ENCODE measurements around the gene PPFIA2.

The PPFIA2 gene

DNA sequence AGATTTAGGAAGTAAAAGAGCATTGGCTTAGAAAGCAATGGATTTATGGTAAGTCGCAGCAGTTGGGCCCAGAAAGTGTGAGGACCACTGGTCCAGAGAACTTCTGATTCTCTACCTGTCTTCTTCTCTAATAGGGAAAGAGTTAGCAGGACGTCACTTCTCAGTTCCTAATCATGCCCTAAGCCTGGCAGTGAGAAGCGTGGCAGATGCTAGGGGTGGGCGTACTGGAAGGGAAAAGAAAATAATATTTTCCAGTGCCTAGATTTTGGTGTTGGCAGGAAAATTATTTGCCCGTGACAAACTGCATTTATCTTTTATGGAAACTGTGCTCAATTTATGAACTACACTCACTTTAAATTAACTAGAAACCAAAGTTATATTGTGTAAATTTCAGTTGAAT is 212.3 kb downstream of the PPFIA2 start:
- H3K36me3 ChIP-seq (ENCODE audit: insufficient read depth, low read length) = no peaks in the 10 kb centered on the region
- no peak overlapping the region for H3K9ac ChIP-seq (ENCODE audit: low read depth, low read length)
- no peaks in the 10 kb centered on the region for H3K27me3 ChIP-seq (ENCODE audit: insufficient read depth, low read length)
- H3K4me1 ChIP-seq (ENCODE audit: insufficient read depth, low read length) = no peaks in the 10 kb centered on the region
- H3K4me3 ChIP-seq (ENCODE audit: low read length) = no peak overlapping the region
- H3K9me3 ChIP-seq (ENCODE audit: insufficient read depth, low read depth, low read length) = no peaks in the 10 kb centered on the region
- H3K27ac ChIP-seq (ENCODE audit: low read depth, low read length) = no peak overlapping the region
- 96% methylated on average over 4 of the region's 5 CpGs for WGBS

- no peaks in the 10 kb centered on the region for H3K4me1 ChIP-seq (ENCODE audit: insufficient read depth, low read length)
- H3K36me3 ChIP-seq (ENCODE audit: insufficient read depth, low read length) = no peaks in the 10 kb centered on the region
- H3K9ac ChIP-seq (ENCODE audit: low read depth, low read length) = no peak overlapping the region
- H3K4me3 ChIP-seq (ENCODE audit: low read length) = no peak overlapping the region
- H3K9me3 ChIP-seq (ENCODE audit: insufficient read depth, low read depth, low read length) = no peaks in the 10 kb centered on the region
- WGBS = 93% methylated on average over 2 of the region's 4 CpGs
- H3K27me3 ChIP-seq (ENCODE audit: insufficient read depth, low read length) = no peaks in the 10 kb centered on the region
- H3K27ac ChIP-seq (ENCODE audit: low read depth, low read length) = no peak overlapping the region
Observed at GRCh38 chr12:81543621-81544139, 215.5 kb downstream of the PPFIA2 start.

DNA sequence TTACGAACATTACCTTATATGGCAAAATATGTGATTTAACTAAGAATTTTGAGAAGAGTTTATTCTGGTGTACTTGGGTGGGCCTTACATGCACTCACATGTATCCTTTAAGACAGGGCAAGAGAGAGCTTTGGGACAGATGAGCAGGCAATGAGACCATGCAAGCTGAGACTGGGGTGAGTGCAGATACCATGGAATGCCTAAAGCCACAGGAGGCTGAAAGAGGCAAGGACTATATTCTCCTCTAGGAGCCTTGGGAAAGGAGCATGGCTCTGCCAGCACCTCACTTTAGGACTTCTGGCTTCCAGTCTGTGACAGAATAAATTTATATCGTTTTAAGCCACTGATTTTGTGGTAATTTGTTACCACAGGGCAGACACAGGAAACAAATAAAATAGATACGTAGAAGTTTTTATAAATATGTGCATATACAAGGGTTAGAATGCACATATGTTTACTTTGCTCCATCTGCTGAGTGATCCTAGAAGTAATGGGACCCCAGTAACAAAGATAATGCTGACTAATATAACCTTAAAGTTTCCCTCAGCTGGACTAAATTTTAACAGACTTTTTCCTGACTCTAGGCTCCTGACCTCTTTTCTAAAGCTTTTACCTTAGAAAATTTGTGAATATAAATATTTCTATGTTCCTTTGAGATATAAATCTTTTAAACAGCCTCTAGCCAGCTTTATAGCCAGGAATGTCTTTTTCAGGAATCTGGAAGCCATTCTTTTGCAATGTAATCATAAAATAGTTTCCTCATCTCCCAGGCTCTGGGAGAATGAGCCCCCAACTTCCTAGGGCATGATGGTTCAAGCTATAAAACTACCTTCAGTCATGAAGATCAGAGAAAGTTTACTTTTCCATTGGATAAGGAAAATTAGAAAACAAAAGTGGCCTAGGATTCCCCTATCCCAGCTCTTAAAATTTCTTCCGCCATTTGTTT is 216.8 kb downstream of the PPFIA2 start:
- WGBS = 96% methylated on average over 4 of the region's 4 CpGs
- H3K36me3 ChIP-seq (ENCODE audit: insufficient read depth, low read length) = no peaks in the 10 kb centered on the region
- H3K9me3 ChIP-seq (ENCODE audit: insufficient read depth, low read depth, low read length) = no peaks in the 10 kb centered on the region
- no peaks in the 10 kb centered on the region for H3K27me3 ChIP-seq (ENCODE audit: insufficient read depth, low read length)
- no peak overlapping the region for H3K27ac ChIP-seq (ENCODE audit: low read depth, low read length)
- no peaks in the 10 kb centered on the region for H3K4me1 ChIP-seq (ENCODE audit: insufficient read depth, low read length)
- no peak overlapping the region for H3K9ac ChIP-seq (ENCODE audit: low read depth, low read length)
- no peak overlapping the region for H3K4me3 ChIP-seq (ENCODE audit: low read length)

- Histone ChIP-seq H3K27ac (ENCODE audit: low read depth, low read length) (no peak overlapping the region), H3K9ac (ENCODE audit: low read depth, low read length) (no peak overlapping the region), H3K36me3 (ENCODE audit: insufficient read depth, low read length) (no peaks in the 10 kb centered on the region), H3K27me3 (ENCODE audit: insufficient read depth, low read length) (no peaks in the 10 kb centered on the region), H3K4me1 (ENCODE audit: insufficient read depth, low read length) (no peaks in the 10 kb centered on the region), H3K4me3 (ENCODE audit: low read length) (no peak overlapping the region), H3K9me3 (ENCODE audit: insufficient read depth, low read depth, low read length) (no peaks in the 10 kb centered on the region)
Observed at GRCh38 chr12:81541121-81541520, 218.0 kb downstream of the PPFIA2 start.

DNA sequence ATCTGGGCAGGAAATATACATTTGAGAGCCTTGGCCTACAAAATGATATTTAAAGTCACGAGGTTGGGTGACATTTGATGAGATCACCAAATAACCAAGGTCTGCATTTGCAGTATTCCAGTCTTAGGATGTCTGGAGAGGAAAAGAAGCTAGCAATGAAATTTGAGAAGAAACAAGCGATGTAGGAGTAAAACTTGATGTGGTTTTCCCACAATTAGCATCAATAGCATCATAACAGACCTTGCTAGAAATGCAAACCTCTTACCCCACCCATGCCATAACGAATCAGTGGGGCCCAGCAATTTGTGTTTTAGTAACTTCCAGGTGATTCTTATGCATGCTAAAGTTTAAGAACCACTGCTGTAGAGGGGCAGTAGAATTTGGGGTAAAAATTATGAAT is 219.9 kb downstream of the PPFIA2 start:
- no peak overlapping the region for H3K27ac ChIP-seq (ENCODE audit: low read depth, low read length)
- H3K4me3 ChIP-seq (ENCODE audit: low read length) = no peak overlapping the region
- H3K36me3 ChIP-seq (ENCODE audit: insufficient read depth, low read length) = no peaks in the 10 kb centered on the region
- 90% methylated on average over 3 of the region's 3 CpGs for WGBS
- H3K9me3 ChIP-seq (ENCODE audit: insufficient read depth, low read depth, low read length) = no peaks in the 10 kb centered on the region
- H3K4me1 ChIP-seq (ENCODE audit: insufficient read depth, low read length) = no peaks in the 10 kb centered on the region
- no peak overlapping the region for H3K9ac ChIP-seq (ENCODE audit: low read depth, low read length)
- no peaks in the 10 kb centered on the region for H3K27me3 ChIP-seq (ENCODE audit: insufficient read depth, low read length)

DNA sequence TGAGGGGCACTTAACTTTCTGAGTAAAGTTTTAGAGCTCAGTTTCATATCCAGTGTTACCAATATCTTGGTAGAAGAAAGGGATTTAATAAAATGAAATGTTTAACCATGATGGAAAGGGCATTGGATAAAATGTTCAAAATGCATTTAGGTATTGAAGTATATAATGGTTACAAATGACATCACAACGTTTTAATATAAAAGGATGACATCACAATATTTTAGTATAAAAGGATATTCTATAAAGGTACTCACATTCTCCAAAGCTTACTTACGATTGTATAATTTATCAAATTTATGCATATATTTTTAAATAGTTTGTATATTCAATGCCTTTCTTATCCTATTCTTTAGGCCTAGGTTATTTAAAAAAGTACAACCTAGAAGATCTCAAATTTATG is 226.1 kb downstream of the PPFIA2 start:
- Histone ChIP-seq H3K36me3 (ENCODE audit: insufficient read depth, low read length) (no peaks in the 10 kb centered on the region), H3K4me3 (ENCODE audit: low read length) (no peak overlapping the region), H3K4me1 (ENCODE audit: insufficient read depth, low read length) (no peaks in the 10 kb centered on the region), H3K27me3 (ENCODE audit: insufficient read depth, low read length) (no peaks in the 10 kb centered on the region), H3K9ac (ENCODE audit: low read depth, low read length) (no peak overlapping the region), H3K9me3 (ENCODE audit: insufficient read depth, low read depth, low read length) (no peaks in the 10 kb centered on the region), H3K27ac (ENCODE audit: low read depth, low read length) (no peak overlapping the region)
- whole genome bisulfite sequencing = no CpG with 5 or more reads among the region's 2 CpGs

GRCh38 chr12:81530352-81530751 is 228.8 kb downstream of the PPFIA2 start:
- 97% methylated on average over 2 of the region's 2 CpGs for WGBS
- Histone ChIP-seq H3K4me1 (ENCODE audit: insufficient read depth, low read length) (no peaks in the 10 kb centered on the region), H3K9me3 (ENCODE audit: insufficient read depth, low read depth, low read length) (no peaks in the 10 kb centered on the region), H3K4me3 (ENCODE audit: low read length) (no peak overlapping the region), H3K36me3 (ENCODE audit: insufficient read depth, low read length) (no peaks in the 10 kb centered on the region), H3K27ac (ENCODE audit: low read depth, low read length) (no peak overlapping the region), H3K9ac (ENCODE audit: low read depth, low read length) (no peak overlapping the region), H3K27me3 (ENCODE audit: insufficient read depth, low read length) (no peaks in the 10 kb centered on the region)

GRCh38 chr12:81520064-81520945 is 238.8 kb downstream of the PPFIA2 start:
- Histone ChIP-seq H3K9me3 (ENCODE audit: insufficient read depth, low read depth, low read length) (no peaks in the 10 kb centered on the region), H3K4me1 (ENCODE audit: insufficient read depth, low read length) (no peaks in the 10 kb centered on the region), H3K27ac (ENCODE audit: low read depth, low read length) (no peak overlapping the region), H3K9ac (ENCODE audit: low read depth, low read length) (no peak overlapping the region), H3K4me3 (ENCODE audit: low read length) (no peak overlapping the region), H3K27me3 (ENCODE audit: insufficient read depth, low read length) (no peaks in the 10 kb centered on the region), H3K36me3 (ENCODE audit: insufficient read depth, low read length) (no peaks in the 10 kb centered on the region)
- WGBS = 92% methylated on average over 6 of the region's 6 CpGs

GRCh38 chr12:81518638-81519037 is 240.5 kb downstream of the PPFIA2 start:
- no peaks in the 10 kb centered on the region for H3K4me1 ChIP-seq (ENCODE audit: insufficient read depth, low read length)
- WGBS = no CpG with 5 or more reads among the region's 1 CpG

GRCh38 chr12:81517296-81517695 is 241.9 kb downstream of the PPFIA2 start:
- no peak overlapping the region for H3K27ac ChIP-seq (ENCODE audit: low read depth, low read length)
- H3K4me1 ChIP-seq (ENCODE audit: insufficient read depth, low read length) = no peaks in the 10 kb centered on the region
- no peaks in the 10 kb centered on the region for H3K9me3 ChIP-seq (ENCODE audit: insufficient read depth, low read depth, low read length)
- 95% methylated on average over 6 of the region's 6 CpGs for WGBS
- H3K9ac ChIP-seq (ENCODE audit: low read depth, low read length) = no peak overlapping the region
- H3K4me3 ChIP-seq (ENCODE audit: low read length) = no peak overlapping the region
- no peaks in the 10 kb centered on the region for H3K36me3 ChIP-seq (ENCODE audit: insufficient read depth, low read length)
- no peaks in the 10 kb centered on the region for H3K27me3 ChIP-seq (ENCODE audit: insufficient read depth, low read length)

More at GRCh38 chr12:81518638-81519037, 240.5 kb downstream of the PPFIA2 start:
- Histone ChIP-seq H3K9ac (ENCODE audit: low read depth, low read length) (no peak overlapping the region), H3K27ac (ENCODE audit: low read depth, low read length) (no peak overlapping the region), H3K9me3 (ENCODE audit: insufficient read depth, low read depth, low read length) (no peaks in the 10 kb centered on the region), H3K36me3 (ENCODE audit: insufficient read depth, low read length) (no peaks in the 10 kb centered on the region), H3K27me3 (ENCODE audit: insufficient read depth, low read length) (no peaks in the 10 kb centered on the region), H3K4me3 (ENCODE audit: low read length) (no peak overlapping the region)

Measured in HUES64 (cell line).